CD4-positive, alpha-beta T cell treated with Interleukin-12 subunit alpha and Interleukin-12 subunit beta, for 1 hour (primary cell): ENCODE results near the gene MYH3.

Experiments used
- DNase-seq: peaks from one replicate; pipeline ENCODE4 v3.0.0-alpha.2; 2020

MYH3 gene

DNA sequence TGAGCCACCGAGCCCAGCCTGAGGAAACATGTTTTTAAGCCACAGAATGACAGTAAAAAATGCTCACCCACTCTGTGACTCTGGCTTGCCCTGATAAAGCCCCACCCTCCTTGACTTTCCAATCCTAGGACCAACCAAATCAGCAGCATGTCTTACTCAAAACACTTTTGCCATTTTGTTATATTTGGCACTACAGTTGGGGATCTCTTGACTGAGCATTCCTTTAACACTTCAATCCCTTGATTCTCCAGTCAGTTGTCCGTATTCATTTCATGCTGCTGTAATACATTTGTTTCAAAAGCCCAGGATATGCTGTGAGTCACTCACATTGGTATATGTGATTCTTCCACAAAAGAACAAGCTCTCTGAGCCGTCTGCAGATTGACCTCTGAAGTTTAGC, 8.2 kb downstream of the MYH3 start:
- no peak for DNase-seq

GRCh38 chr17:10648381-10648780, 8.7 kb downstream of the MYH3 start:
- DNase-seq, result no peak

GRCh38 chr17:10646392-10646990, 10.6 kb downstream of the MYH3 start:
- peak; percentile 68 for DNase-seq

DNA sequence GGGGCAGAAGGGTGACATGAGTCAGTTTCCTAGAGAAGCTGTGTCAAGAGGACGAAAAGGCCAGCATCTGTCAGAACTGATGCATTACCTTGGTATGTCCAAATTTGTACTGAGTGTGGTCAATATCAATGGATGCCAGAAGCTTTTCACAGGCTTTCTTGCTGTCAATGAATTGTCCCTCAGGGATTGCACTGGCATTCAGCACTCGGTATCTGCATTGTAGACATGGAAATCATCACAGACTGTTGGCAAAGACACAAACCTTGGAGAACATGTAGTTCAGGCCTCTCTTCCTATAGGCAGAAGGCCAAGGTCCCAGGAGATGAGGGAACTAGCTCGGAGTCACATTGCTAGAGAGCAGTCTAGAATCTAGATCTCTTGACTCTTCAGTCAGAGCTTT, 16.6 kb downstream of the MYH3 start:
- DNase-seq, result no peak

- no peak for DNase-seq
Measured at GRCh38 chr17:10638151-10638550, 19.0 kb downstream of the MYH3 start.

DNA sequence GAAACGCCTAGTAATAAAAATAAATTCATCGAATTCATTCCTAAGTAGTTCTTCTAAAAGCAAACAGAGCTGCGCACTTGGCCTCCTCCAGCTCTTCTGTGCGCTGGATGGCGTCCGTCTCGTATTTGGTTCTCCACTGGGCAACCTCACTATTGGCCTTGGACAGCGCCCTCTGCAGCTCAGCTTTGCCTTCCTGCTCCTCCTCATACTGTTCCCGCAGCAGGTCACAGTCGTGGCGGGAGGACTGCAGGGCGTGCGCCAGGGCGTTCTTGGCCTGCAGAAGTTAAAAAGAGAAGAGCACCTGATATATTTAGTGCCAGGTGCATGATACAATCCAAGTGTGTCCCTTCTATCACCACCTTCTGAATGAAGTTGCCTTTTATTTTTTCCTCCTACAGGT, 21.8 kb downstream of the MYH3 start:
- no peak for DNase-seq

GRCh38 chr17:10633738-10634379, 23.2 kb downstream of the MYH3 start:
- DNase-seq, result no peak

GRCh38 chr17:10631701-10632100, 25.4 kb downstream of the MYH3 start:
- no peak for DNase-seq

DNA sequence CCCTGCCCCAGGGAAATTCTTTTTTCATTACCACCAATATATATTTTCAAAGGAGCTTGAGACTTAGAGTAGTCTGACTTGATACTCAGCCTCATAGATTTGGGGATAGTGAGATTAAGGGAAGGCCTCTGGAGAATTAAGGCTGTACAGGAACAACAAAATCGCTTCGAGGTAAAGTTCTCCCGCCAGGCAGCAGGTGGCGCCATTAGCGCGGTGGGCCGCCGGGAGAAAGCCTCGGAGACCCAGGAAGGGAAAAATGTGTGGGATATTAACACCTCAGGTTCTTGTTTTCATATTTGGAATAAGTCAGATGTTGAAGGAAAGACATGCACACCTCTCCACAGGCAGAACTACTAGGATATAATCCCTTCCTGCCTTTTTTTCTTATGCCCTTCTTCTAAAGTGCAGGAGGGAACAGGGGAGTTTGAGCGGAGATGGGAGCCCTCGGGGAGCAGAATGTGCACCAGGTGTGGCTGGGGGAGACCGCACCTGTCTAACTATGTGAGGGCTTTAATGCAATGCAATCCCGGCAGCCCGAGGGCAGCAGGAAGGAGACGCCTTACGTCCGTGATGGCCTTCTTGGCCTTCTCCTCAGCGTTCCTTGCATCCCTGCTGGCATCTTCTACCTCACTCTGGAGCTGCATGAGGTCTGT, 25.9 kb downstream of the MYH3 start:
- peak; percentile 13 for DNase-seq

DNA sequence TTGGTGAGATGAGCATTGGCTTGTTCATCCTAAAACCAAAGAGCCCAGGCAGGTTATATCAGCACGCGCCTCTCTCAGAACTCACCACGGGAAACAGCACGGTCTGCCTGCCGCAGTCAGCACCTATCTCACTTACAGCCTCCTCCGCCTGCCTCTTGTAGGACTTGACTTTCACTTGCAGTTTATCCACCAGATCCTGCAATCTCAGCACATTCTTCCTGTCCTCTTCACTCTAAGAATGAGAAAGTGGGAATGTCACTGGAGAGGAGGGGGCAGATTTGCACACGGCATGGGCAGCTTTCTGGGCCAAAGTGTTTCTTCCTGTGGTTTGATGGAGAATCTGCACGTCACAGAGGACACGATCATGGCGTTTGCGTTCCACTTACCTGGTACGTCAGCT, 27.4 kb downstream of the MYH3 start:
- DNase-seq, result no peak

- DNase-seq, result no peak
Measured at GRCh38 chr17:10628756-10629155, 28.4 kb downstream of the MYH3 start.

- DNase-seq, result no peak
Measured at GRCh38 chr17:10626390-10626789, 30.7 kb downstream of the MYH3 start.

GRCh38 chr17:10624969-10625368, 32.1 kb downstream of the MYH3 start:
- no peak for DNase-seq

DNA sequence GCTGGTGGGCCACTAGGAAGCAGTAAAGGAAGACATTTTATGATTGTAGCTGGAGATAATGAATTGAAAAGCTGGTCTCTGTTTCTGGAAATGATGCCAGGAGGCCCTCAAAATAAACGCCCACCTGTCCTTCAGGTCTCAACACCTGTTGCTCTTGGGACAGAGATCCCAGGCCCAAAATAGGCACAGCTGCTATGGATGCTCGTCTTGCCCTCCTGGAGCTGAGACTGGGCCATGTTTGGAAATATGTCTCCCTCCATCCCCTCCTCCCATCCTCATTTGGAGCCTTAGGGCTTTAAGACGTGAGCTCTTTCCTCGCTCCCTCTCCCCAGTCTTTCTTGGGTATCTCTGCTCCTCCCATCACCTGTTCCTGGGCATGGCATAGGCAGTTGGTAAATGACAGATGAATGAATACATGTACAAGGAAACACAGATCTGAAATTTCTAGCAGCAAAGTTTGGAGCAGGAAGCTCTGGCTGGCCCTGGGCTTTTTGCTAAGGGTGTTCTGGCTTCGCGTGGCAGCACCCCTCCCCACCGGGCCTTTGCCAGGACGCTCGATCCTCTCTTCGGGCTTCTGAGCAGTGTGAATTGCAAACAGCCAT, 33.3 kb downstream of the MYH3 start:
- no peak for DNase-seq

DNA sequence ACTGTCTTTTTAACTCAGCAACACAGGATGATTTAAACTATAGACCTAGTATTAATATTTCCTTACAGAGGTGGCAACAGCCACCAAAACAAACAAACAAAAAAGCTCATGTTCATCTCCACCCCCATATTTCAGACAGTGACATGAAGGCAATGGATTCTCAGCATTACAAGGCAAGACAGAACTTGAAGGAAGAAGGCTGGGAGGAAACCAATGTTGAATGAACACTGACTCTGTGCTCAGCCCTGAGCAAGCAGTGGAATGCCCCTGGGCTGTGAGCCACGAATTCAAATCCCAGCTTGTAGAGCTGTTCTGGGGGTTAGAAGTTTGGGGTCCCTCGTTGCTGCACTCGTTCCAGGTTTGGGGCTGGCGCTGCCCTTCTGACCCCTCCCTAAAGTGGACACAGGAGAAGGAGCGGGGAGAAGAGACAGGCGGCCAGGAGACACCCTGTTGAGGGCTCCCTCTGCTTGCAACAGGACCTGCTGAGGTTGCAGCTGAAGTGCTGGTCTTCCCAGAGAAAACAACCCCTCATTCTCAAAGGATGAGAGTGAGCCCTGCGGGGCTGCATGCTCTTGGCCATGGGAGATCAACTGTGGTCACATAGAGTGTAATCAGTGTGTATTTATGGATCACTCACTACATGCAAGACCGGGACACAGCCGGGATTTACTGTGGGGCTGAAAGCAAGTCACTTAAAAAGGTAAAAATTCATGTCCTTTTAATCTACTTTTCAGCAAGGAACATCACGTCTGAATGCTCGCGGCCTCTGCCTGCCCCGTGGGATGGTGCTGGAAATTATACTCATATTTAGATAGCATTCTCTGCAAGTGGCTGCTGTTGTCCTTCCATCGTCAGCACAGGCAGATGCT, 34.3 kb downstream of the MYH3 start:
- no peak for DNase-seq

DNA sequence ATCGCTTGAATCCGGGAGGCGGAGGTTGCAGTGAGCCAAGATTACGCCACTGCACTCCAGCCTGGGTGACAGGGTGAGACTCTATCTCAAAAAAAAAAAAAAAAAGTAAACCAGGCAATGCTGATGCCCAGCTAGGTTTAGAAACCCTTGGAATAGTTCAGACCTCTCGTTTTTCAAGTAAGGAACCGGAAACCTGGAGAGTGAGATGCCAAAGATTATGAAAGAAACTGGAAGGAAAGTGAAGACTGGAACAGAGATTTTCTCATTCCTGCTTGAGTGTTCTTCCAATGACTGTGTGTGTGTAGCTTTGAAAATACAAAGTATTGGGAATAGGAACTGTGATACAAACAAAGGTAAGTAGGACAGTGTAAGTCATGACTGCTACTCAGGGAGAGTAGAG, 35.7 kb downstream of the MYH3 start:
- no peak for DNase-seq

DNA sequence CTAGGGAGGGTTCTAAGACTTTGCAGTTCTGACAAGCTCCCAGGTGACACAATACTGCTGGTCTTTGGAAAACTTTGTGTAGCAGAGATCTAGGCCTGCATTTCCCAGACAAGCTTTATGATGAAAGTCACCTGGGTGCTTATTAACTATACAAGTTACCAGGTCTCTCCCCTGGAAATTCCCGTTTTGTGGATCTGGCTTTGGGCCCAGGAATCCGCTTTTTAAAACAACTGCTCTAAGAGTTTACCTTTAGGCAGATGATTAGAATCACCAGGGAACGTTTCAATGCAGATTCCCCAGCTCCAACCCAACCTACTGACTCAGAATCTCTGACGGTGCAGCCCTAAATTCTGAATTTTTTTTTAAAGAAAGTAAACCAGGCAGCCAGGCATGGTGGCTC, 36.3 kb downstream of the MYH3 start:
- no peak for DNase-seq

DNA sequence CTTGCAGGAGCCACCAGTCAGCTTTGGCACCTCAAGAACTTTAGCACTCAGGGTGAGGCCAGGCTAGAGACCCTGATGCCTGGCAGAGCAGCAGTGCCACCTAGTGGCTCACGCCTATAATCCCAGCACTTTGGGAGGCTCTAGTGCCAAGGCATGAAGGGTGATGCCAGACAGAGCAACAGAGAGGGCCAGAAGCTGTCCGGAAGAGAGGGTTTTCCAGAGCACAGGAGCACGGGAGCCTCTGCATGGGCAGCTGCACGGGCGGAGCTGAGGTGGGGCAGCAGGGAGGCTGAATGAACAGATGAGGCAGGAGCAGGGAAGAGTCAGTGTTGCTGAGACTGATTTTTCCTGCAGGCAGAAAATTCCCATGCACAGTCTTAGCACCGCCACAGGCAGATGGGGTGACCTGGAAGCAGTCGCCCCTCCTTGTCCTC, 38.9 kb downstream of the MYH3 start:
- DNase-seq, result peak; percentile 58

- DNase-seq, result no peak
Measured at GRCh38 chr17:10617120-10617505, 40.0 kb downstream of the MYH3 start.

- DNase-seq, result peak; percentile 60
Measured at GRCh38 chr17:10616502-10617119, 40.5 kb downstream of the MYH3 start.

GRCh38 chr17:10614536-10615155, 42.5 kb downstream of the MYH3 start:
- peak; percentile 9 for DNase-seq
